NCI-H345 (cell line): ENCODE measurements around the gene DYSF.

Experiments
- DNase-seq: peaks from one replicate; lab custom pipeline; 2025; lab: John Stamatoyannopoulos, UW

DYSF gene

DNA sequence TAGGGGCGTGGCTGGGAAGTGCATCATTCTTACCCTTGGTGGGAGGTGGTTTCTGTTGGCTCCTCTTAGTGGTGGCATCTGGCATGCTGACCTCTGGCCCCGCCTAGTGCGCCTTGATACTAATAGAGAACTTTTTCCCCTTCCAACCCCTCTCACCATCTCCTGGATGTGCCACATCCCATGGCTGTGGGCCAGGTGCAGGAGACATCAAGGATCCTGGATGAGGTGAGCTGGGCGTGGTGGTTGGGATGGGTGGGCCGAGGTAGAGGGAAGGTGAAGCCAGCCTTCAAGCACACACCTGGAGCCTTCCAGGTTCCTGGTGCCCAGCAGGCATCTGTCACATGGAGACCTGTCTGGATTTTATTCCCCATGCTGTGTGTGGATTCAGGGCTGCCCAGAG lies 149.2 kb downstream of the DYSF start:
- DNase-seq, result no peak

GRCh38 chr2:71603311-71603811 lies 150.0 kb downstream of the DYSF start:
- no peak for DNase-seq

DNA sequence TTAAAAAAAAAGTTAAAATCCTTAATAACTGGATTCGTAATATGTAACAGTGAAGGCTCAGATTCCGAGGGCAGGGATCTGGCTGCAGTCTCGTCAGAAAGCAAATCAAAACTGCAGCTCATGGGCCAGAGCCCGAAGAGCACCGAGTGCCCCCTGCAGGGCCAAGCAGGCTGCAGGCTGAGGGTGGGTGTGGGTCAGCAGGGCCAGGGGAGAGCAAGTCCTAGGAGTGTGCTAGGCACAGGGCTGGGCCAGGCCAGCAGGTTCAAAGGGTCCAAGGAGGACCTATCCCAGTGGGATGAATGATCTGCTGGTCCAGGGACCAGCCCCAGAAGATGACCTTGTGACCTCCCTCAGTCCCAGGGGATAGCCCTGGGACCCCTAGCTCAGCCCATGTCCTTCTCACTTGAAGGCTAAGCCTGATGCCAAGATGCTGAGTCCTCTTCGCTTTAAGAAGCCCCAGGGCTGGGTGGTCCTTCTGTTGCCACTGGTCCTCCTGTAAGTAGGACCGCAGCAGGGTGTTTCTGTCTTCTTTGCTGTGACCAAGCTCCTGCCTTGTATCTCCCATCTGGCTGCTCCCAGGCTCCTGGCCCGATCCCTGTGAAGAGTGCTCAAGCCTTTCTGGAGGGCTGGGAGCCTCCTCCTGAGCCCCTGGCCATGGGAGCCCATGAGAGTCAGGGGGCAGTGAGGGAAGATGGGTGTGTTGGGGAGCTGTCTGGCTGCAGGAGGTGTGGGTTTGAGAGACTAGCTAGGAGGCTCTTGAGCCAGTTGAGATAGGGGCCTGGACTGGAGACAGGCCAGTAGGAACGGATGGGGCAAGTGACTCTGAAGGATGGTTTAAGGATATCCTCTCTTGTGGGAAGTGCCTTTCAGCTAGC lies 150.7 kb downstream of the DYSF start:
- no peak for DNase-seq

DNA sequence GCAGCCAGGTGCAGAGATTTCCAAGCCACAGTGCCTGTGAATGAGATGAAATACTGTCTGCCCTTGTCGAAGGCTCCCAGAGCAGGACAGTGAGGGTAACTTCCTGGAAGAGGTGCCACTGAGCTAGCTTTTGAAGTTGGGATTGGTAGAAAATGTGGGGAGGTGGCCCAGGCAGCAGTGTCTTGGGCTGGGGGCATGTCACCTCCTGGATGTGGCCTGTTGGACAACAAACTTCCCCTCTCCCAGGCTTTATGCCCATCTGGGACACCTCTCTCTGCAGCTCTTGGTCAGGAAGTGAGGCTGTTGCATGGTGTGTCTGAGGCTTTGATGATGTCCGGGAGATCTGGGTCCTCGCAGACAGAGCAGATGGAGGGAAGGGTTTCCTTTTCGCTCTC lies 151.4 kb downstream of the DYSF start:
- no peak for DNase-seq

DNA sequence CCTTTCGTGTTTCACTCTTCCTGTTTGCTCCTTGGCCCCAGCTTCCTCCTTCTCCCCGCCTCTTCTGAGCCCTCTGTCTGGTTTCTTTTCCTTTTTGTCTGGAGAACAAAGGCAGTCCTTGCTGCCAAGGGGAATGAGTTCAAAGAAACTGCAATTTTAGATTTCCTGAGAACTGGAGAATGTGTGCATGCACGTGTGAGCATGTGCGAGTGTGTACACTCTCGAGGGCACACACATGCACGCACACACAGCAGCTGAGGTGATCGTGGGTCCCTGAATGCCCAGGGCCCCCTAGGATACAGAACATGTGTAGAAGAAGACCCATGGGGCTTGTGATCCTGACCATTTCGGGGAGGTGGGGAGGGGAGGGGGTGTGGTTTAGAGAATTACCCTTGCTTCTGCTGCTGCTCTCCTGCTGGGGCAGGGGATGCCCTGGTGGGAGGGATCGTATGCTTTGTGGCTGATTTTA lies 151.8 kb downstream of the DYSF start:
- DNase-seq, result no peak

GRCh38 chr2:71605781-71606241 lies 152.4 kb downstream of the DYSF start:
- no peak for DNase-seq

- no peak for DNase-seq
Observed at GRCh38 chr2:71606244-71606643, 152.9 kb downstream of the DYSF start.

DNA sequence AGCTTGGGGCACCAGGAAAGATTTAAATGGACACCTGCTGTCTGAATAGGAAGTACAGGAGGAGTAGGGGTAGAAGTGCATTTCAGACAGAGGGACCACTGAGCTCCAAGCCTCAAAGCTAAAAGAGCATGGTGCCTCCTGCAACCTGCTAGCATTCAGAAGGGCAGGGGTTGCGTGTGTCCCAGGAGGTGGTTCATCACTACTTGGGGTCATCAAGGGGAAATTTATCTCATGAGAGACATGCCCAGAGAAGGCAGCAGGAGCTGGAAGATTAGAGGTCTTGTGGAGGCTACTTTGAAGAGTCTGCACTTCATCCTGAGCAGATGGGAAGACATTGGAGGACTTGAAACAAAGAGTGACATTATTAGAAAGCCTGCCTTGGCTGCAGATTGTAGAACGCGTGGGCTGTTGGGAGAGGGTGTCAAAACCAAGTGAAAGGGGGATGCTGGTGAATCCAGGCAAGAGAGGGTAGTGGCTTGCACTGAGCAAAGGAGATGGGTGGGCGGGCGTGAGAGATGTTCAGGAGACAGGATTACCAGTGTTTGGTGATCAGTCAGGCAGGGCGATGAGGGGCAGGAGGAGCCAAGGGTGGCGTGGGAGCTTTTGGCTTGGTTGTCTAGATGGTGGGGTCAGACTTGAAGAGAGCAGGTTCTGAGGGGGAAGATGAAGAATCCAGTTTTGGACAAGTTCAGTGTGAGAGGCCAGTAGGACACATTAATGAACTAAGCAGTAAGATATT lies 154.0 kb downstream of the DYSF start:
- no peak for DNase-seq

GRCh38 chr2:71608034-71608433 lies 154.7 kb downstream of the DYSF start:
- DNase-seq, result no peak

- no peak for DNase-seq
Observed at GRCh38 chr2:71608441-71608840, 155.1 kb downstream of the DYSF start.

DNA sequence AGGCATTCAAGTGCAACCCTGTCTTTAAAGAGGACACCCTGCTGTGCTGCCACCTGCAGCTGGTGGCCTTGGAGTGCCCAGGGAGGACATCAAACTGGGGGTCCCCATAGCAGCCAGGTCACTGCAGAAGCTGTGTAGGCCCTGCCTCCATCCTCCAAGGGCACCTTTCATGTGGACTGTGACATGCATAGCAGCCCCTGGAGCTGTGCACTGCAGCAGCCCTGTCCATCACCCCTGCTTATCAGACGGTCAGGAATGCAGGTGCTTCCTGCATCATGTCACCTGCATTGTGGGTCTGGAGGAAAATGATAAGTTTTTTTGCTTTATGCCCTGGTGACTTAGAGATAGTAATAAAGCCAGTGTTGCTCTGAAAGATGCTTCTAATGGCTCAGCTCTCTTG lies 155.7 kb downstream of the DYSF start:
- DNase-seq, result no peak

GRCh38 chr2:71609441-71609840 lies 156.1 kb downstream of the DYSF start:
- DNase-seq, result no peak

GRCh38 chr2:71609958-71610357 lies 156.6 kb downstream of the DYSF start:
- no peak for DNase-seq

- DNase-seq, result no peak
Observed at GRCh38 chr2:71610671-71611070, 157.3 kb downstream of the DYSF start.

DNA sequence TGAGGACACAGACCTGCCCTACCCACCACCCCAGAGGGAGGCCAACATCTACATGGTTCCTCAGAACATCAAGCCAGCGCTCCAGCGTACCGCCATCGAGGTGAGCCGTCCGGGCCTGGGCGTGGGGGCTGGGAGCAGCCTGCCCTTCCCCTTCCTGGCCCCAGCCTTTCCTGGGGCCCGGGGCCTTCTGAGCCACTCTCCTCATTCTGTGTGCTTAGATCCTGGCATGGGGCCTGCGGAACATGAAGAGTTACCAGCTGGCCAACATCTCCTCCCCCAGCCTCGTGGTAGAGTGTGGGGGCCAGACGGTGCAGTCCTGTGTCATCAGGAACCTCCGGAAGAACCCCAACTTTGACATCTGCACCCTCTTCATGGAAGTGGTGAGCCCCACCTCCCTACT lies 157.9 kb downstream of the DYSF start:
- DNase-seq, result no peak

GRCh38 chr2:71611781-71612527 lies 158.6 kb downstream of the DYSF start:
- no peak for DNase-seq

DNA sequence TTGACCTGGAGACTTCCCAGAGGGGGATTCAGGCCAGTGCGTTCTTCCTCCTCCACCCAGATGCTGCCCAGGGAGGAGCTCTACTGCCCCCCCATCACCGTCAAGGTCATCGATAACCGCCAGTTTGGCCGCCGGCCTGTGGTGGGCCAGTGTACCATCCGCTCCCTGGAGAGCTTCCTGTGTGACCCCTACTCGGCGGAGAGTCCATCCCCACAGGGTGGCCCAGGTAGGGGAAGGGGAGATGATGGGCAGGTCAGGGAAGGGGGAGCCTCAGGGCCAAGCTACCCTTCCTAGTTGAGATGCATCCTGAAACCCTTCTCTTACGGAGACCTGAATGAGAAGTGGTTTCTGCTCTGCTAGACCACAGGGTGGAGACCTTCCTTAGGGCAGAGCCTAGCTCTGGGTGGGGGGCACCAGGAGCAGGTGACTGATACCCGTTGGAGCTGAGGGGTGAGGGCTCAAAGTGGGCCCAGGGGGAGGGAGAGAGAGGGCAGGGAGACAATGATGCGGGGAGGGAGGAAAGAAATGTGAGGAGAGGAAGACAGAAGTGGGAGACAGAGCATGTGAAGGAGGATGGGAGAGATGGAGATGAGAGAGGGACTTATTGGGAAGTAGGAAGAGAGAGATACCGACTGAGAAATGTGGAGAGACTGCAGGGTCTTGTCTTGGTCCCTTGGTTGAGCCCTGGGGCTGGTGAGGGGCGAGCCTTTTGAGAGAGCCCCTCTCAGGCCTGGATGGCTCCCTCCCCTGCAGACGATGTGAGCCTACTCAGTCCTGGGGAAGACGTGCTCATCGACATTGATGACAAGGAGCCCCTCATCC lies 159.4 kb downstream of the DYSF start:
- DNase-seq, result no peak

- no peak for DNase-seq
Observed at GRCh38 chr2:71613403-71613952, 160.1 kb downstream of the DYSF start.

DNA sequence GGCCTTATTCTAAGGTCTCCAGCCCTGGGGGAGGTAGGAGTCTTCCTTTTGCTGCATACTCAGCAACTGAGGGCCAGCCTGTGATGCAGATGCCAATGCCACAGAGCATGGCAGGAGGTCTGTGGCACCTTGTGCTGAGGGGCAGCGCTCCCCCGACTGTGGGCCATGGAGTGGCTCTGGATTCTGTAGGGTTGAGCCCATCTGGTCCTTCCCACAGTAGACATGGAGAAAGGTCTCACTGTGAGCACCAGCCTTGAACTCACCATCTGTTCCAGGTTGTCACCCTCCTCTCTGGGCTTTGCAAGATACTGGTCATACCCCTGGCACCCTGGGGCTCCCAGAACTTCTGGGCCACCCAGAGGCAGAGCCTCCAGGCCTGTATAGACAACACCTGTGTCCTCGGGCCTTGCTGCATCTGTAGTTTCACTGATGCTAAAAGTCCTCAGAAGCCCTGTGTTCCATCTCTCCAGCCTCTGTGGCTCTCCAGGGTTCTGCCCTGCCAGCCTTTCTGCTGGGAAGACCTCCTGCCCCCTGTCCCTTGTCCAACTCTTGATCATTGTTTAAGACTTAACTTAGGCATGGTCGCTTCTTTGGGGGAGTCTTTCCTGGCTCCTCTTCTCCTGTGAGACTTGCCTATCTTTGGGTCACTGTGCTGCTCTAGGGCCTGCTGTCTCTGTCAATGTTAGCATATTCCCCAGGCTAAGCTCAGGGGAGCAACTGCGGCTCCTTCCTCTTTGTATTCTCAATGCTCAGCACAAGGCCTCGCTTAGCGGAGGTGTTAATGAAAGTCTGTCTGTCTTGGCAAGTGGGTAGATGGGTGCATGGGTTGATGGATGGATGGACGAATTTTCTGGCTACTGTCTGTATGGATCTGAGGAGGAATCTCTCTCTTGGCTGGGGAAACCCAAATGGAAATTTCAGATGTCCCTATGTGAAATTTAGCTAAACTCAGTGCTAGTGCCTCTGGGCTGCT lies 160.9 kb downstream of the DYSF start:
- DNase-seq, result no peak
